ENCODE measurements around the gene GNB1.

The GNB1 gene

GRCh38 chr1:1825217-1825616 lies 65.7 kb downstream of the GNB1 start:
- no peak for DNase-seq (ENCODE audit: low read depth)

- no peak for DNase-seq (ENCODE audit: low read depth)
Observed at GRCh38 chr1:1819762-1820161, 71.1 kb downstream of the GNB1 start.

- DNase-seq (ENCODE audit: low read depth) = no peak
Observed at GRCh38 chr1:1817221-1817620, 73.7 kb downstream of the GNB1 start.

- DNase-seq (ENCODE audit: low read depth) = no peak
Observed at GRCh38 chr1:1815606-1816281, 75.1 kb downstream of the GNB1 start.

- DNase-seq (ENCODE audit: low read depth) = no peak
Observed at GRCh38 chr1:1809489-1809888, 81.4 kb downstream of the GNB1 start.

- no peak for DNase-seq (ENCODE audit: low read depth)
Observed at GRCh38 chr1:1808206-1808605, 82.7 kb downstream of the GNB1 start.

GRCh38 chr1:1806890-1807289 lies 84.0 kb downstream of the GNB1 start:
- no peak for DNase-seq (ENCODE audit: low read depth)

- DNase-seq (ENCODE audit: low read depth) = no peak
Observed at GRCh38 chr1:1804301-1804700, 86.6 kb downstream of the GNB1 start.

GRCh38 chr1:1802871-1803270 lies 88.0 kb downstream of the GNB1 start:
- DNase-seq (ENCODE audit: low read depth) = no peak

- DNase-seq (ENCODE audit: low read depth) = no peak
Observed at GRCh38 chr1:1799716-1800115, 91.2 kb downstream of the GNB1 start.

- DNase-seq (ENCODE audit: low read depth) = no peak
Observed at GRCh38 chr1:1797731-1798341, 93.1 kb downstream of the GNB1 start.

GRCh38 chr1:1796466-1796865 lies 94.4 kb downstream of the GNB1 start:
- DNase-seq (ENCODE audit: low read depth) = no peak

GRCh38 chr1:1794999-1795398 lies 95.9 kb downstream of the GNB1 start:
- DNase-seq (ENCODE audit: low read depth) = no peak

- no peak for DNase-seq (ENCODE audit: low read depth)
Observed at GRCh38 chr1:1793481-1794244, 97.2 kb downstream of the GNB1 start.

GRCh38 chr1:1788646-1789431 lies 102.0 kb downstream of the GNB1 start:
- DNase-seq (ENCODE audit: low read depth) = no peak

- no peak for DNase-seq (ENCODE audit: low read depth)
Observed at GRCh38 chr1:1788136-1788535, 102.8 kb downstream of the GNB1 start.

- no peak for DNase-seq (ENCODE audit: low read depth)
Observed at GRCh38 chr1:1786836-1787605, 103.9 kb downstream of the GNB1 start.

- DNase-seq (ENCODE audit: low read depth) = no peak
Observed at GRCh38 chr1:1785666-1786065, 105.2 kb downstream of the GNB1 start.

- DNase-seq (ENCODE audit: low read depth) = no peak
Observed at GRCh38 chr1:1784933-1785332, 106.0 kb downstream of the GNB1 start.

GRCh38 chr1:1783320-1783719 lies 107.6 kb downstream of the GNB1 start:
- no peak for DNase-seq (ENCODE audit: low read depth)

- DNase-seq (ENCODE audit: low read depth) = no peak
Observed at GRCh38 chr1:1782399-1783221, 108.3 kb downstream of the GNB1 start.
